EH (cell line): ENCODE measurements around the gene INKA2.
A peak's percentile ranks its signal among the peaks of the same experiment; 100 is the strongest.

Experiments used
- DNase-seq: peaks from one replicate; pipeline ENCODE4 v3.0.0-alpha.2; 2015; ENCODE audit warnings: low read depth

Gene INKA2

GRCh38 chr1:111739194-111739924, at the start of gene INKA2:
INKA2 (minus strand) TSS chr1:111739395; CDS start chr1:111739242, 153 bp downstream.
- peak; percentile 87 for DNase-seq

GRCh38 chr1:111786669-111787207, 47.5 kb upstream of the INKA2 start:
- no peak for DNase-seq

- no peak for DNase-seq
Observed at GRCh38 chr1:111784273-111784901, 45.2 kb upstream of the INKA2 start.

- no peak for DNase-seq
Observed at GRCh38 chr1:111779546-111779945, 40.4 kb upstream of the INKA2 start.

- DNase-seq = peak; percentile 90
Observed at GRCh38 chr1:111778541-111779051, 39.4 kb upstream of the INKA2 start.

- DNase-seq = no peak
Observed at GRCh38 chr1:111778066-111778465, 38.9 kb upstream of the INKA2 start.

GRCh38 chr1:111777301-111777700, 38.1 kb upstream of the INKA2 start:
- DNase-seq = no peak

GRCh38 chr1:111776861-111777260, 37.7 kb upstream of the INKA2 start:
- DNase-seq = no peak

GRCh38 chr1:111776391-111776790, 37.2 kb upstream of the INKA2 start:
- peak; percentile 75 for DNase-seq

- DNase-seq = no peak
Observed at GRCh38 chr1:111775966-111776365, 36.8 kb upstream of the INKA2 start.

- DNase-seq = no peak
Observed at GRCh38 chr1:111770916-111771315, 31.7 kb upstream of the INKA2 start.

GRCh38 chr1:111769517-111770146, 30.4 kb upstream of the INKA2 start:
- DNase-seq = peak; percentile 80

GRCh38 chr1:111768625-111769024, 29.4 kb upstream of the INKA2 start:
- DNase-seq = no peak

GRCh38 chr1:111768023-111768422, 28.8 kb upstream of the INKA2 start:
- DNase-seq = no peak

GRCh38 chr1:111762332-111762731, 23.1 kb upstream of the INKA2 start:
- DNase-seq = peak; percentile 50

- DNase-seq = no peak
Observed at GRCh38 chr1:111761717-111762116, 22.5 kb upstream of the INKA2 start.

- no peak for DNase-seq
Observed at GRCh38 chr1:111758373-111758772, 19.2 kb upstream of the INKA2 start.

GRCh38 chr1:111756124-111756513, 16.9 kb upstream of the INKA2 start:
- DNase-seq = no peak

- DNase-seq = peak; percentile 98
Observed at GRCh38 chr1:111755331-111756123, 16.3 kb upstream of the INKA2 start, which contains the start of gene DDX20. DDX20 (plus strand) TSS chr1:111755901; CDS start chr1:111755925, 24 bp downstream.

GRCh38 chr1:111754984-111755330, 15.8 kb upstream of the INKA2 start:
- peak; percentile 78 for DNase-seq

- no peak for DNase-seq
Observed at GRCh38 chr1:111751906-111752575, 12.8 kb upstream of the INKA2 start.
